Dermis microvascular lymphatic vessel endothelial cell (primary cell): ENCODE data around the gene SURF4. TPM values are rescaled to one million over a fixed set of nuclear protein-coding genes. Genes with fewer than 3 reads are reported as not detected.
A peak's percentile ranks its signal among the peaks of the same experiment; 100 is the strongest.

ENCODE experiments used
- DNase-seq, 2 donors: peaks; one replicate each; pipeline versions ENCODE4 v3.0.0 to v3.0.0-alpha.2; 2010; ENCODE audit warnings: low read depth in 2 of 2
- total RNA-seq: library from RNA; depleted of rRNA; stranded (reverse); fragments of >200 nt; gene quantifications from 2 replicates; pipeline ENCODE4 v1.2.1, GENCODE V29; 2014

The SURF4 gene
- total RNA-seq, 1 donor from 2014 or later, result 270 TPM

DNA sequence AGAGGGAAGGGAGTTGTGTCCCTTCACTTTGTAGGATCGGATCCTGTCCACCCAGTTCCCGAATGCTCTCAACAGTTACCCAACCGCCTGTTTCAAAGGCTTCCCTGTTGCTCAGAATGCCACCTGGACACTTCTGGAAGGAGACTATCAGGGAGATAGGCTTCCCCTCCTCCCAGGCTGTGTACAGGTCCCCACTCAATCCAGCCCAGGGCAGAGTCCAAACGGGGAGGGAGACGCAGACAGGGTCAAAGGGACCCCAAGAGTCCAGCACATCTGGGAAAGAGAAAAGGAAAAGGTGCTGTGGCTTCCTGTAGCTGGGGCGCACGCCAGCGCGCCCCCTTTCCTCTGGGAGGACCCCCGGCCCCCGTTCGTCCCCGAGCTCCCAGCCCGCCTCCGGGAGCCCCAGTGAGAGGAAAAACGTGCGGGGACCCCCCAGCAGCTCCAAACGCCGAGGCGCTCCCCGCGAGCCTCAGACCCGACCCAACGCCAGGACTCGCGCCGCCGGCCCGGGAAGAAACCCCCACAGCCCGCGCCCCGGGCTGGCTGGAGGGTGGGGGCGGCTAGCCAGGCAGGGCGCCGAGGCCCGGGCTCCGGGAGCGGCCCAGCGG is 640 bp downstream of the SURF4 start:
- DNase-seq, result peak in 1 of 2 donors; percentile 54

GRCh38 chr9:133374612-133375115 is 1.2 kb downstream of the SURF4 start:
- DNase-seq, result peak in 1 of 2 donors; percentile 36

DNA sequence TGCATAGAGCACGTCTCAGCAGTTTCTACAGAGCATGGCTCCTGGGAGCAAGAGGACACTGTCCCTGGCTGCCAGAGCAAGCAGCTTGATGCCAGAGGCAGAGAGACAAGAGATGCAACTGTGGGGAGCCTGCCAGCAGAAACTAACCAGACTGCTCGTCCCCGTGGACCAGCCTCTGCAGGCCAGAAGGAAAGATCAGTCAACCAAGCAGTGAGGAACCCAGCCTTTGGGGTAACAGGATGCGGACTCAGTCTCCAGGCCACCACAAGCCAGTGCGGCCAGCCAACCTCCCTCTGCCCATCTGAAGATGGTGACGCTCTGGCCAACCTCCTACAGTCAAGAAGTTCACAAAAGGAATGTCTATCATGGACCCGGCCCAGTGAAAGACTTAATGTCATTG is 3.7 kb downstream of the SURF4 start:
- no peak for DNase-seq

DNA sequence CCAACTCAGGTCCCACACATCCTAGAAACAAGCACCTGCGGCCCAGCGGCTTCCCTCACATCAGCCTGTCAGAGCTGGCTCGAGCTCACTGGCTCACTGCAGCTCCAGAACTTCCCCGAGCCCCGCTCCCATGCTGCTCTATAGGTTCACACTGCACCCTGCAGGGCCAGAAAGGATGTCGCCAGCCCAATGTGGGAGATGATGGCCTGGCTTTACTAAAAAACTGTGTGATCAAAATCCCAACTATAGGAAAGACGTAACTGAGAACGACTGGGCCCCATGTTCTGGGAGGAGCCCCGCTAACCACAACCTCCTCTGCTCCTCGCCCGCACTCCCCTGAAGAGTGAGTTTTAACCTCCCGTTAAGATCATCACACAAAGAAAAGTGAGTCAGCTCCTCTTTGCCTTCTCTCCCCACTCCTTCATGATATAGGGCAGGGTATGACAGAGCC is 4.6 kb downstream of the SURF4 start:
- no peak for DNase-seq

GRCh38 chr9:133370685-133371084 is 5.2 kb downstream of the SURF4 start:
- no peak for DNase-seq

DNA sequence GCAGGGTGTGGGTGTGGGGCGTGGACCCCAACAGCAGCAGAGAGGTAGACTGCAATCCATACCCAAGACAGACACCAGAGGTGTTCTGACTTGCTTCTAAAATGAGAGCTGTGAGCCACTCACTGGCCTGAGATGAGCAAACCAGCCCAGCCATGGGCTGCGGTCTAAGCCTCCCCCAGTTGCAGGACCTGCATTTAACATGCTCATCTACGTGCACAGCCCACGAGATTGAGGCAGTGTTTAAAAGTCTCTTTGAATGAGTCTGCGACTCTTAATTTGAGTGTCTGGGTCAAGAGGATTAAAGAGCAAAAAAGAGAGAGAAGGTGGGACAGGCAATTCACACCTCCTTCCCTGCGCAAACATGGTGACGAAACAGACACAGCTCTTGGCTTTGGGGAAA is 5.9 kb downstream of the SURF4 start:
- no peak for DNase-seq

- no peak for DNase-seq
These were observed 6.4 kb downstream of the SURF4 start for GRCh38 chr9:133369422-133369821.

DNA sequence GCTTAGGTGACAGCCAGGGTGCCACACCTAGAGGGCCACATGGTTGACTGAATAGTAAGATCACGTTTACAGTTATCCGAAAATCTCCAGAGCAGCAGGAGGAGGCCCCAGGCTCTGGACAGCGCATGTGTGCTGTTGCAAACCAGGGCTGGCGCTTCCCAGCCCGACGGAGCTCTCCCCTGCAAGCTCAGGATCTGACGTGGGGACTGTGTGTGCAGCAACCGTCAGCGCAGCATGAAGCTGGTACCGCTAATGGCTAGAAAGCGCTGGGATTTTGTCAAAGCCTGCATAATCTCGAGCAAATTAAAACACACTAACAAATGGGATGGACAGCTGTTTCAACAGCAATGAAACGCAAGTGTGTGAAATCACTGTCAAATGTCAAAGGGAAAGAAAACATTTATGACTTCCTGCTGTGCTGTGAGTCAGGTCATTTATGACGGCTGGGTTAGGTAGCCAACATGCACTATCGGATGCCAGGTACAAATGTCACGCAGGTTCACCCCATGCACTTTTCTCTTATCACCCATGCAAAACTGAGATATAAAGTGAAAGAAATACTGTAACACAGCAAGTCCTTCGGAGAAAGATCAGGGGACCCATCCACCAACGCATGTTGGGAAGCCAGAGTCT is 7.5 kb downstream of the SURF4 start:
- DNase-seq, result peak; percentile 65 to 78

GRCh38 chr9:133367778-133368177 is 8.1 kb downstream of the SURF4 start:
- no peak for DNase-seq

- DNase-seq, result no peak
These were observed 8.6 kb downstream of the SURF4 start for GRCh38 chr9:133367221-133367620.

GRCh38 chr9:133366435-133366834 is 9.4 kb downstream of the SURF4 start:
- DNase-seq, result no peak

GRCh38 chr9:133362359-133363044 is 13.4 kb downstream of the SURF4 start:
- DNase-seq, result no peak

DNA sequence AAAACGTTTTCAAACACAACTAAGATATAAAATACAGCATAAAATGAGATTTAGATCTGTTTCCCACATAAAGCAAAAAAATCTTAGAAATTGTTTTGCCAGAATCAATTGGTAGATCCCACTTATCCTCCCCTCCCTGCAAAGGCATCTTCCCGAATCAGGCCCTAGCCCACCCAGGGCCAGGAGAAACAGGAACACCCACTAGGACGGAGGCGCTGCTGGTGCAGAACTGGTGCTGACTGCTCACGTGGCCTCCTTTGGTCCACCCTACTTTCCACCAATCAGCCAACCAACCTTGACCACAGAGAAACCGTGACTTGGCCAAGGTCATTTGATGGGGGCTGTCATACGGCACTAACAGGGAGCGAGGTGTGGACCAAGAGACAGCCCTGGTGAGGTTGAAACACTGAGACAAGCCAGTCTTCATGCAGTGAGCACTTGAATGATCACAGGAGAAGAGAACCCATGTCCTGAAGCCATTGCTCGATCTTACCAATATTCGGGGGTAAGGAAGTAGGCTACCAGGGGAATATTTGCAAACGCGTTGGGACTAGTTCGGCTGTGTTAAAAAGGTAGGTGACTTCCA is 14.3 kb downstream of the SURF4 start:
- no peak for DNase-seq

DNA sequence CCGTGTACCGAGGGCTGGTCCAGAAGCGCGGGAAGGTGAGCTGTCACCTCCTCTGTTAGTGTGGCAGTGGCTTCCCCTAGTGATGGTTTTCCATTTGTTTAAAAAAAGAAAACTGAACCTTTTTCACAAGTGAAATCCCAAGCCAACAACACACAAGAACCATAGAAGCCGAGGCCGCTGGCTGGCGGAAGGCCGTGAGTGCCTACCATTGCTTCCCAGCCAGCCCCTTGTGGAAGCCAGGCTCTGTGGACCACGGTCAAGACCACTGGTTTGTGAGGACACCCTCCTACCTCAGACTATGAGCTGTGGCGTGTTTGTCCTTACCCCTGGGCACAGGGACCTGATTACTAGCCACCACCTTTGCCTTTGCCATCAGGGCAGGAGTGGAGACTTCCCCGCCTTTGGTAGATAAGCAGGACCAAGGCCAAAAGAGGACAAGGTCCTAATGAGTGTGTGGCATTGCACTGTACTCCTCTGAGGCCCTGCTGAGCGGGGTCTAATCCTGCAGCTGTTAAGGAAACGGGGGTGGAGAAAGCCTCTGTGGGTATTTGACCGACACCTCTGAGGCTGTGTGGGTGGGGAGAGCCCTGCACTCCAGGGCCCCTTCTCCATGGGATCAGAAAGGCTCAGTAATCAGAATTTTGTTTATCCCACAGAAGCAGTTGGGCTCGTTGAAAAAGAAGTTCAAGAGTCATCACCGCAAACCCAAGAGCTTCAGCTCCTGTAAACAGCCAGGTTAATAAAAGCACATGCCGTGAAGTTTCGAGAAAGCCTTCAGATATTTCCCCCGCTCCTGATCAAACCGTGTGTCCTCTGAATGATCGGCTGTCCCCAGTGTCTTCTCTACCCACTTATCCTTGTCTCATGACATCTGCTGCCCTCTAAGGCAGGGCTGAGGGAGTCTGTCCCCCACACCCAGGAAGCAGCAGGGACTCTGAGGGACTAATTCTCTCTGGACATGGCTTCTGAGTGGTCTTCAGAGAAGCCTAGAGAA is 15.2 kb downstream of the SURF4 start:
- DNase-seq, result no peak

DNA sequence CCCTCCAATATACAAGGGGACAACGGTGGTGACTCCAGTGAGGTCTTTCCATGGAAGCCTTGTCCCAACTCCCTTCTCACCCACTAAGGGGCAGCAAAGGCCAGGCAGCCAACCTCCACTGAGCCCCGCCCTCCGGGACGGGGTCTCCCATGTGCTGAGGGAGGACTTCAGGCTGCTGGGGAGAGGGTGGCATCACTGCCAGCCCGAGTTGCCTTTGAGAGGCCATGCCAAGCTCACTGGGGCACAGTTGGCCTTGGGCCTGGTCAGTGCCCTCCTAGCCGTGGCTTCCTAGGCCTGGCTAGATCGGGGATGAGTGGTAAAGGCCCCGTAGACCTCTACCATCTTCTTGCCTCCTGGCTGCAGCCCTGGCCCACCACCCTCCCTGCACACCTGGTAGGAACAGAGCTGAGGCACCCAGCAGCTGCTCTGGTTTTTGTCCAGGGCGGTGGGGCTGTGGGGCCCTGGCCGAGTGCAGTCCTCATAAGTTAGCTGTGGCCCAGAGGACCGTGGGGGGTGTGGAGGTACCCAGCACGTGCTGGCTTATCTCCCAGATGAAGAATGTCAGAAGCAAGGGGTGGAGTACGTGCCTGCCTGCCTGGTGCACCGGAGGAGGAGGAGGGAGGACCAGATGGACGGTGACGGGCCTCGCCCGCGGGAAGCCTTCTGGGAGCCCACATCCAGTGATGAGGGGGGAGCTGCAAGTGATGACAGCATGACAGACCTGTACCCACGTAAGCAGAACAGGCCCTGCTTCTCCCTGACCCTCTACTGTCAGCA is 16.3 kb downstream of the SURF4 start:
- DNase-seq, result no peak

GRCh38 chr9:133357656-133358055 is 18.2 kb downstream of the SURF4 start:
- DNase-seq, result no peak

- DNase-seq, result peak in 1 of 2 donors; percentile 67
These were observed 19.3 kb downstream of the SURF4 start, which contains the start of the genes SURF1 and SURF2 for GRCh38 chr9:133356391-133357091. SURF1 (minus strand) TSS chr9:133356487; CDS start chr9:133356453, 34 bp downstream. SURF2 (plus strand) TSS chr9:133356550; CDS start chr9:133356593, 43 bp downstream.

- DNase-seq, result peak in 1 of 2 donors; percentile 36
These were observed 19.9 kb downstream of the SURF4 start for GRCh38 chr9:133355881-133356357.

GRCh38 chr9:133354766-133355165 is 21.1 kb downstream of the SURF4 start:
- no peak for DNase-seq
